ENCODE results near the gene NPHP4. TPM values are rescaled to one million over a fixed set of nuclear protein-coding genes. Genes with fewer than 3 reads are reported as not detected.

NPHP4 gene
- total and polyA plus RNA-seq, 7 donors, result 1.3 to 2.8 (median 1.8) TPM

DNA sequence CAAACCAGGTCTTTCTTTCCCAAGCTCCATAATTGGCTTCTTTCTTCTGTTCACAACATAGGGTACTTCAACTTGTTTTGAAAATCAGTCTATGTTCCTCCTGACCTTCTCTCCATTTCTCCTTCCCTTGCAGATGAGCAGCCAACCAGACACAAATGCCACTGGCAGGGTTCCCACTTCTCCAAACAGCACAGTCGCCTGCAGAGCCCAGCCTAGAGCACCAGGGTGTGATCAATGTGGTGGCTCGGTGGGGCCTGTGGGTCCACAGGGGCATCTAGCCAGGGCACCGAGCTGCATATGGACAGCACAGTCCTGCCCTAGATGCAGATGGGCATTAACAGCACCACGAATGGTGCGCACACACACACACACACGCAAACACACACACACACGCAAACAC is 112.8 kb downstream of the NPHP4 start:
- H3K9me3 ChIP-seq, result no peaks in the 10 kb centered on the region
- no peak overlapping the region for H3K27ac ChIP-seq
- 85 to 92% (median 86%) methylated on average over 7 of the region's 7 CpGs for WGBS, 3 donors
- no peaks in the 10 kb centered on the region for H3K36me3 ChIP-seq (ENCODE audit: insufficient read depth in 1 of 2, low read depth in 1 of 2)
- H3K4me1 ChIP-seq, result no peaks in the 10 kb centered on the region
- TF ChIP-seq CTCF (IDR thresholded peaks at IDR 0.05), result no peak
- peak in 1 of 2 donors; percentile 12 for DNase-seq
- no peak overlapping the region for H3K4me3 ChIP-seq
- intact Hi-C loops (cut with DNase I), result no loop called here
- H3K27me3 ChIP-seq (ENCODE audit: insufficient read depth in 3 of 3, low read length in 2 of 3), result no peaks in the 10 kb centered on the region
- ATAC-seq, result no peak

DNA sequence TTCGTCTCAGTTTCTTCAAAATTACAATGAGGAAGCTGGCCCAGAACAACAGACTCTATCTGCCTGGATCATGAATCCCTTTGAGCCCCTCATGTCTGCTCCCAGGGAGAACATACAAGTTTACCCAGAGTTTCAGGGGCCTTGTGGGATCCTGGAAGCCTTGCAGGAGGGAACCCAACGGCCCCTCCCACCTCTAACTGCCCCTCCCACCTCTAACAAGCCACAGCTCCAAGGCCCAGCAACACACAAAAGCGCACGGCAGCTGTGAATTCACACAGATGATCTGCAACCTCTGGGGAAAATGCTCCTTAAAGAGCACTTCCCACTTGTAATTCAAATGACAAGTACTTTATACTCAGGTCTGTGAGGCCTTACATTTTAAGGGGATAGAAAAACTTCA is 113.3 kb downstream of the NPHP4 start:
- DNase-seq, result no peak
- no peaks in the 10 kb centered on the region for H3K36me3 ChIP-seq (ENCODE audit: insufficient read depth in 1 of 2, low read depth in 1 of 2)
- no peak for TF ChIP-seq CTCF (IDR thresholded peaks at IDR 0.05)

DNA sequence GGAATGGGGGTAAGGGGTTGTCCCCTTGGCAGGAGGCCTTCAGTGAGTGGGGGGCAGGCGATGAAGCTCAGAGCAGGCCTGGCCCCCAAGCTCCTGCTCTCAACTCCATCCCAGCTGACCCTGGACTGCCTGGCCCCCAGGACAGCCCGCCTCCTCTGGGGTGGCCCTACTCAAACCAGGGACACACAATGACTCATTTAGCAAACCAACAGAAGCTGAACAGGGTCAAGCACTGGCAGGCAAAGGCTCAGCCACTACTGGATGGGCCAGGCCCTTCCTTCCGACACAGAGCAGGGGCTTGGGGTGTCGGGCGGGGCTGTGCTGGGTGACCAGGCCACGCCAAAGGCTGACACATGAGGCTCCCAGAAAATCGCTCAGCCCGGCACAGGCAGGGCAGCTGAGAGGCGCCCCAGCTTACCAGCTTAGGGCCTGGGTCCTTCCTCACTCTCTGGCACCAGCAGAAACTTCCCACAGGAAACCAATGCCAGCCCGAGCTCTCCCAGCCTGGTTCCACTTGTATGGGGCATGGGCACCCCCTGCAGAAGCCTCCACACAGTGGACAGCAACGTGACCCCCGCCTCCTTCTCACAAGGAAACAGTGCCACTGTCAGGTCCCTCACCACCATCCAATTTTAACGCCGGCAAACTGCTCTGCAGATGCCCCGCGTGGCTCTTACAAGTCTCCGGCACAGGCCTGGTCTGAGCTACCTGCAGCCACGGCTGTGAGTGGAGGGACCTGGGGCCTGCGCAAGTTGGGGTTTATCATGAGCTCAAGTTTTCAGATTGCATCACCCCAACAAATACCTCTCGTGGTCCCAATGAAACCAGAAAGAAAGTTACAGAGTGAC is 114.3 kb downstream of the NPHP4 start:
- Histone ChIP-seq H3K9me3 (no peaks in the 10 kb centered on the region), H3K36me3 (ENCODE audit: insufficient read depth in 1 of 2, low read depth in 1 of 2) (peaks cover 0 to 5% of the 10 kb centered on the region in 2 donors), H3K4me1 (no peaks in the 10 kb centered on the region), H3K27ac (no peak overlapping the region), H3K4me3 (no peak overlapping the region), H3K27me3 (ENCODE audit: insufficient read depth in 3 of 3, low read length in 2 of 3) (no peaks in the 10 kb centered on the region)
- intact Hi-C loops (cut with DNase I), result no loop called here
- no peak for TF ChIP-seq CTCF (IDR thresholded peaks at IDR 0.05)
- peak in 1 of 2 donors; percentile 39 for DNase-seq
- WGBS, 3 donors, result 94 to 96% (median 94%) methylated on average over 19 to 20 of the region's 20 CpGs
- ATAC-seq, result no peak

More for the DNA sequence above, 113.3 kb downstream of the NPHP4 start:
- 74 to 82% (median 76%) methylated on average over 4 of the region's 4 CpGs for WGBS, 3 donors
- H3K27ac ChIP-seq, result no peak overlapping the region
- intact Hi-C loops (cut with DNase I), result no loop called here
- no peaks in the 10 kb centered on the region for H3K27me3 ChIP-seq (ENCODE audit: insufficient read depth in 3 of 3, low read length in 2 of 3)
- H3K4me1 ChIP-seq, result no peaks in the 10 kb centered on the region
- no peak overlapping the region for H3K4me3 ChIP-seq
- no peak for ATAC-seq
- H3K9me3 ChIP-seq, result no peaks in the 10 kb centered on the region

DNA sequence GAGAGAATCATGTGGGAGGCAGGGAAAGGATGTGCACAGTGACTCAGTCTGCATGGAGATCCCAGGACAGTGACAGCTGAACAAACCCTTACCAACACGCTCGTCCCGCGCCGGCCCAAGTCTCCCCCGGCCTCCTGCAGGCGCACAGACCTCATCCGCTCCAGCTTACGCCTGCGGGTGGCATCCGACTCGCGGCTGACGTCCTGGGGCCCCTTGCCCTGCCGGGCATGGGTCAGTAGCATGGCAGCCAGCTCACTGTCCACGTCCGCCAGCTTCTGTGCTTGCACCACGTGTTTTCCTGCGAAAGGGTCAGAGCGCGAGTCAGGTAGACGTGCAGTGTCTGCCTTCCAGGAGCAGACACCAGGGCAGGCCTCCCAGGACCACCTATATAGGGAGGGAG is 115.2 kb downstream of the NPHP4 start:
- 84 to 92% (median 91%) methylated on average over 22 of the region's 22 CpGs for WGBS, 3 donors
- ATAC-seq (no peak), DNase-seq (peak in 1 of 2 donors; percentile 12)
- intact Hi-C loops (cut with DNase I), result no loop called here
- TF ChIP-seq CTCF (IDR thresholded peaks at IDR 0.05), result no peak
- H3K4me1 ChIP-seq, result no peaks in the 10 kb centered on the region
- H3K4me3 ChIP-seq, result no peak overlapping the region
- H3K9me3 ChIP-seq, result no peaks in the 10 kb centered on the region
- peaks cover 0 to 6% of the 10 kb centered on the region in 2 donors for H3K36me3 ChIP-seq (ENCODE audit: insufficient read depth in 1 of 2, low read depth in 1 of 2)
- H3K27me3 ChIP-seq (ENCODE audit: insufficient read depth in 3 of 3, low read length in 2 of 3), result no peaks in the 10 kb centered on the region
- H3K27ac ChIP-seq, result no peak overlapping the region
